GM19395 (cell line): ENCODE data around the gene FNDC10.
"Not testable (repeated sequence)": the region's sequence is repeated elsewhere in the genome, so short reads cannot be mapped to it uniquely, and the experiment has no call there.

ENCODE experiments used
- ATAC-seq: cut with Tn5 transposase; IDR thresholded peaks from one replicate; pipeline ENCODE4 v1.9.1; 2021; ENCODE audit warnings: mild to moderate bottlenecking, moderate library complexity; ENCODE audit not compliant: unreplicated experiment

FNDC10 gene

GRCh38 chr1:1567891-1568291 is 32.0 kb downstream of the FNDC10 start:
- no peak for ATAC-seq

GRCh38 chr1:1567152-1567875 is 32.6 kb downstream of the FNDC10 start:
- ATAC-seq = no peak

GRCh38 chr1:1565340-1565739 is 34.6 kb downstream of the FNDC10 start:
- no peak for ATAC-seq

- ATAC-seq = no peak
Measured at GRCh38 chr1:1564268-1564667, 35.7 kb downstream of the FNDC10 start.

GRCh38 chr1:1563688-1564087 is 36.2 kb downstream of the FNDC10 start:
- ATAC-seq = no peak

GRCh38 chr1:1562556-1563195 is 37.3 kb downstream of the FNDC10 start:
- ATAC-seq = no peak

GRCh38 chr1:1561801-1562470 is 38.0 kb downstream of the FNDC10 start:
- no peak for ATAC-seq

GRCh38 chr1:1560178-1560577 is 39.8 kb downstream of the FNDC10 start:
- ATAC-seq = no peak

- no peak for ATAC-seq
Measured at GRCh38 chr1:1559066-1559465, 40.9 kb downstream of the FNDC10 start.

- ATAC-seq = no peak
Measured at GRCh38 chr1:1558591-1558990, 41.3 kb downstream of the FNDC10 start.

- not testable (repeated sequence) for ATAC-seq
Measured at GRCh38 chr1:1557688-1558087, 42.2 kb downstream of the FNDC10 start.

GRCh38 chr1:1556961-1557360 is 43.0 kb downstream of the FNDC10 start:
- ATAC-seq = not testable (repeated sequence)

GRCh38 chr1:1556505-1556904 is 43.4 kb downstream of the FNDC10 start:
- no peak for ATAC-seq

GRCh38 chr1:1554926-1555915 is 44.7 kb downstream of the FNDC10 start:
- no peak for ATAC-seq

GRCh38 chr1:1554550-1554925 is 45.4 kb downstream of the FNDC10 start:
- no peak for ATAC-seq

- ATAC-seq = no peak
Measured at GRCh38 chr1:1553821-1554494, 46.0 kb downstream of the FNDC10 start.

GRCh38 chr1:1552263-1552639 is 47.7 kb downstream of the FNDC10 start:
- ATAC-seq = no peak

GRCh38 chr1:1551524-1552262 is 48.2 kb downstream of the FNDC10 start:
- ATAC-seq = no peak

GRCh38 chr1:1550591-1551432 is 49.1 kb downstream of the FNDC10 start:
- no peak for ATAC-seq
